Adrenal gland (tissue), 5 donors: ENCODE data around the gene TFDP1.

Experiments used
- CTCF ChIP-seq, 6 experiments: fragments of 450-650 bp in 4 of 6; fragments of 200-600 bp in 2 of 6; sonication (generic) in 1 of 6; IDR thresholded peaks; 1 replicate in 5 of 6; 2 replicates in 1 of 6; pipeline versions ENCODE4 v1.5.1 to v1.8.0; 2016 to 2021; ENCODE audit warnings: antibody characterized with exemption in 6 of 6, mild to moderate bottlenecking in 2 of 6, moderate library complexity in 1 of 6
- POLR2A ChIP-seq, 2 donors: fragments of 450-650 bp; IDR thresholded peaks; one replicate each; pipeline ENCODE4 v1.6.1; 2017; ENCODE audit warnings: antibody characterized with exemption in 2 of 2, mild to moderate bottlenecking in 2 of 2, moderate library complexity in 1 of 2
- donor health status: DM: no; HTN: no; CAD: no.

DNA sequence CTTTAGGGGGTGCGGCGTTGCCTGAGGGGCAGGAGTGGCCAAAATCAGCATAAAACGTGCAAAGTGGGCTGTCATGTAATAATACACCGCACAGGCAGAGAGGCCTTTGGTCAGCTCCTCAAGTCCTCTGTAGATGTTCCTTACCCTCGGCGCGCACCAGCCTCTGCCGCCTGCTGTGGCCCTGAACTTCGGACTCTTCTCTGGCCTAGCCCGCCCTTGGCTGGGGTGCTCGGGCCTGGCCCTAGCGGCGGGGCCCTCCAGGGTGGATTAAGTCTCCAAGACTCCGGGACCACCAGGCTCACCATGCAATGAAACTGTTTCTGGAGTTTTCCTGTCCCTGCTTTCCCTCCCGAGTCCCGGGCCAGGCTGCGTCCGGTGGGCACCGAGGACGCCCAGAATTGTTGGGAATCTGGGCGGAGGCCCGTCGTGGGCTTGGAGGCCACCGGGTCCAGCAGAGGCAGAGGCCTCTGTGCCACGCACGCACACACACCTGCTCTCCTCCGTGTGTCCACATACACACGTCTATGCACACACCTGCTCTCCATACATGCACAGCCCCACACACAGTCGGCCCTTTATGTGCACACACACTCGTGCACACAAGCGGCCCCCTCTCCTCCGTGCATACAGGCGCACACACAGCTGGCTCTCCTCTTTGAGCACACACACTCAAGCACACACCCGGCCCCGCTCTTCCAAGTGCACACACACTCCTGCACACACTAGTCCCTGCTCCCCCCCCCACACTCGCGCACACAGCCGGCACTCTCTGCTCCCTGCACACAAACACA is 1.5 kb upstream of the TFDP1 start:
- no peak for TF ChIP-seq CTCF (IDR thresholded peaks at IDR 0.05)
- no peak for TF ChIP-seq POLR2A (IDR thresholded peaks at IDR 0.05)
